ENCODE results near the gene BACE1. TPM values are rescaled to one million over a fixed set of nuclear protein-coding genes. Genes with fewer than 3 reads are reported as not detected.

BACE1 gene
- total RNA-seq, 1 donor from 2014 or later: 37.4 TPM

- H3K4me1 Mint-ChIP-seq (ENCODE audit: unreplicated experiment): peaks cover 4% of the 10 kb centered on the region
- TF ChIP-seq CTCF (conservative IDR thresholded peaks at IDR 0.05): no peak
Measured at GRCh38 chr11:117337076-117337475, 21.0 kb upstream of the BACE1 start.

GRCh38 chr11:117335399-117335798 is 19.3 kb upstream of the BACE1 start:
- no peaks in the 10 kb centered on the region for H3K27me3 Mint-ChIP-seq
- no peak for DNase-seq (ENCODE audit: extremely low spot score, unreplicated experiment)
- H3K4me3 Mint-ChIP-seq: no peak overlapping the region
- H3K36me3 Mint-ChIP-seq: peaks cover 7% of the 10 kb centered on the region
- no peaks in the 10 kb centered on the region for H3K9me3 Mint-ChIP-seq
- no peak for TF ChIP-seq CTCF (conservative IDR thresholded peaks at IDR 0.05)
- peaks cover 4% of the 10 kb centered on the region for H3K4me1 Mint-ChIP-seq (ENCODE audit: unreplicated experiment)
- no peak overlapping the region for H3K27ac Mint-ChIP-seq

More at GRCh38 chr11:117337076-117337475, 21.0 kb upstream of the BACE1 start:
- Mint-ChIP-seq H3K9me3 (no peaks in the 10 kb centered on the region), H3K36me3 (peaks cover 7% of the 10 kb centered on the region), H3K27ac (no peak overlapping the region), H3K27me3 (no peaks in the 10 kb centered on the region), H3K4me3 (no peak overlapping the region)
- DNase-seq (ENCODE audit: extremely low spot score, unreplicated experiment): no peak

GRCh38 chr11:117334896-117335295 is 18.8 kb upstream of the BACE1 start:
- H3K9me3 Mint-ChIP-seq: no peaks in the 10 kb centered on the region
- H3K4me1 Mint-ChIP-seq (ENCODE audit: unreplicated experiment): peaks cover 4% of the 10 kb centered on the region
- no peaks in the 10 kb centered on the region for H3K27me3 Mint-ChIP-seq
- no peak for DNase-seq (ENCODE audit: extremely low spot score, unreplicated experiment)
- no peak overlapping the region for H3K4me3 Mint-ChIP-seq
- TF ChIP-seq CTCF (conservative IDR thresholded peaks at IDR 0.05): no peak
- no peak overlapping the region for H3K27ac Mint-ChIP-seq
- peaks cover 7% of the 10 kb centered on the region for H3K36me3 Mint-ChIP-seq

- Mint-ChIP-seq H3K4me1 (ENCODE audit: unreplicated experiment) (peaks cover 4% of the 10 kb centered on the region), H3K27me3 (no peaks in the 10 kb centered on the region), H3K9me3 (no peaks in the 10 kb centered on the region), H3K36me3 (peaks cover 7% of the 10 kb centered on the region), H3K27ac (no peak overlapping the region), H3K4me3 (no peak overlapping the region)
- DNase-seq (ENCODE audit: extremely low spot score, unreplicated experiment): no peak
- TF ChIP-seq CTCF (conservative IDR thresholded peaks at IDR 0.05): no peak
Measured at GRCh38 chr11:117333917-117334316, 17.9 kb upstream of the BACE1 start.

- no peaks in the 10 kb centered on the region for H3K27me3 Mint-ChIP-seq
- DNase-seq (ENCODE audit: extremely low spot score, unreplicated experiment): no peak
- H3K4me1 Mint-ChIP-seq (ENCODE audit: unreplicated experiment): peaks cover 4% of the 10 kb centered on the region
- TF ChIP-seq CTCF (conservative IDR thresholded peaks at IDR 0.05): no peak
- no peak overlapping the region for H3K27ac Mint-ChIP-seq
- peaks cover 5% of the 10 kb centered on the region for H3K36me3 Mint-ChIP-seq
- no peaks in the 10 kb centered on the region for H3K9me3 Mint-ChIP-seq
- H3K4me3 Mint-ChIP-seq: no peak overlapping the region
Measured at GRCh38 chr11:117332843-117333242, 16.8 kb upstream of the BACE1 start.
